OCI-LY7 (cell line): Measurements from ENCODE around the gene CACNG5. TPM values are rescaled to one million over a fixed set of nuclear protein-coding genes. Genes with fewer than 3 reads are reported as not detected.

Source experiments
- BruUV-seq: library from RNA; stranded (reverse); fragments of 400-500 nt; replicated peaks from 2 replicates; lab custom pipeline; 2021; lab: Mats Ljungman, UMichigan
- CTCF ChIA-PET: fragments of 300-600 bp; sonication (Branson Sonifier 250); formaldehyde crosslinking; loops from one replicate; lab custom pipeline; 2022; ENCODE audit warnings: antibody characterized with exemption; ENCODE audit not compliant: unreplicated experiment; lab: Charles Lee
- POLR2A ChIA-PET: fragments of 300-600 bp; sonication (Branson Sonifier 250); formaldehyde crosslinking; loops from one replicate; lab custom pipeline; 2022; ENCODE audit warnings: antibody characterized with exemption; lab: Charles Lee
- DNase-seq: peaks from one replicate; pipeline ENCODE4 v3.0.0-alpha.2; 2015; ENCODE audit warnings: low spot score
- H2AFZ ChIP-seq: fragments of 200-600 bp; sonication (generic), shearing (Covaris generic); 2 replicates; pipeline ENCODE4 v1.6.1; 2014; ENCODE audit warnings: mild to moderate bottlenecking, antibody characterized with exemption, low read length, moderate library complexity
- H3K27ac ChIP-seq: fragments of 200-600 bp; sonication (generic); 2 replicates; pipeline ENCODE4 v1.5.1; 2014; ENCODE audit warnings: mixed run types, low read depth, mild to moderate bottlenecking, moderate library complexity, low read length, inconsistent platforms; ENCODE audit not compliant: poor library complexity, severe bottlenecking
- H3K36me3 ChIP-seq: fragments of 200-600 bp; sonication (generic); 2 replicates; pipeline ENCODE4 v1.6.1; 2014; ENCODE audit warnings: mild to moderate bottlenecking, antibody characterized with exemption, low read length, moderate library complexity, mixed read lengths; ENCODE audit not compliant: insufficient read depth
- H3K4me1 ChIP-seq: fragments of 200-600 bp; sonication (generic); 2 replicates; pipeline ENCODE4 v1.5.1; 2014; ENCODE audit warnings: mild to moderate bottlenecking, low read length; ENCODE audit not compliant: insufficient read depth, poor library complexity, severe bottlenecking
- H3K4me2 ChIP-seq: fragments of 200-600 bp; sonication (generic); 2 replicates; pipeline ENCODE4 v1.6.1; 2014; ENCODE audit warnings: mild to moderate bottlenecking, low read length
- H3K4me3 ChIP-seq: fragments of 200-600 bp; sonication (generic); 2 replicates; pipeline ENCODE4 v1.5.1; 2014; ENCODE audit warnings: mild to moderate bottlenecking, low read depth, low read length; ENCODE audit not compliant: poor library complexity, severe bottlenecking
- H3K79me2 ChIP-seq: fragments of 200-600 bp; sonication (generic); 2 replicates; pipeline ENCODE4 v1.6.1; 2016; ENCODE audit warnings: low read depth, mild to moderate bottlenecking, low read length, moderate library complexity, mixed read lengths; ENCODE audit not compliant: insufficient read depth
- H3K9me2 ChIP-seq: fragments of 200-600 bp; sonication (generic); 2 replicates; pipeline ENCODE4 v1.6.1; 2016; ENCODE audit warnings: mild to moderate bottlenecking, low read length, mixed read lengths; ENCODE audit not compliant: insufficient read depth
- H3K9me3 ChIP-seq: fragments of 200-600 bp; sonication (generic); 2 replicates; pipeline ENCODE4 v1.6.1; 2014; ENCODE audit warnings: mild to moderate bottlenecking, mixed run types, low read length, mixed read lengths
- H4K20me1 ChIP-seq: fragments of 200-600 bp; sonication (generic); 2 replicates; pipeline ENCODE4 v1.6.1; 2014; ENCODE audit warnings: mild to moderate bottlenecking, antibody characterized with exemption, low read length, moderate library complexity, mixed read lengths; ENCODE audit not compliant: insufficient read depth
- EZH2phosphoT487 ChIP-seq: fragments of 200-600 bp; sonication (generic); IDR thresholded peaks from 2 replicates; pipeline ENCODE4 v1.6.1; 2018; ENCODE audit warnings: low read depth, borderline replicate concordance, mild to moderate bottlenecking, mixed run types, antibody characterized with exemption, low read length, moderate library complexity, mixed read lengths
- intact Hi-C: fragments of 100-400 bp; cut with micrococcal nuclease; formaldehyde crosslinking; loops from one replicate; pipeline ENCODE4 v1.10.0; 2022; ENCODE audit not compliant: unreplicated experiment
- total RNA-seq, 2 experiments: library from RNA; depleted of rRNA in 1 of 2; stranded (reverse); fragments of >200 nt in 1 of 2; shearing (Covaris generic) in 1 of 2; gene quantifications; 2 replicates each; pipeline ENCODE4 v1.2.3, GENCODE V29; 2014 to 2022
- TF ChIP-seq, protein P1 (sequence below): fragments of 200-600 bp; sonication (generic); conservative IDR thresholded peaks from 2 replicates; pipeline ENCODE4 v1.5.1; 2014; ENCODE audit warnings: mild to moderate bottlenecking, antibody characterized with exemption, low read length, moderate library complexity, mixed read lengths

Gene CACNG5
- total RNA-seq, 2 experiments from 2014 or later, result not detected

DNA sequence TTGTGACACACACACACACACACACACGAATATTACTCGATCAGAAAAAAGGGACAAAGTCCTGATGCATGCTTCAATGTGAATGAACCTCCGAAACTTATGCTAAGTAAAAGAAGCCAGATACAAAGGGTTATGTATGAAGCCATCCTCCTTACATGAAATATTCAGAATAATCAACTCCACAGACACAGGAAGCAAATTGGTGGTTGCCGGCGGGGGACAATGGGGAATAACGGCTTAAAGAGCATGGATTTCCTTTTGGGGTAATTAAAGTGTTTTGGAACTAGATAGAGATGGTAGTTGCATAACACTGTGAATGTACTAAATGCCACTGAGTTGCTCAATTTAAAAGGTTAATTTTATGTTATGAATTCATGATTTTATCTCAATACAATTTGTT lies 8.1 kb upstream of the CACNG5 start:
- CTCF ChIA-PET, result no interaction called here
- BruUV-seq, result no TSS peak

DNA sequence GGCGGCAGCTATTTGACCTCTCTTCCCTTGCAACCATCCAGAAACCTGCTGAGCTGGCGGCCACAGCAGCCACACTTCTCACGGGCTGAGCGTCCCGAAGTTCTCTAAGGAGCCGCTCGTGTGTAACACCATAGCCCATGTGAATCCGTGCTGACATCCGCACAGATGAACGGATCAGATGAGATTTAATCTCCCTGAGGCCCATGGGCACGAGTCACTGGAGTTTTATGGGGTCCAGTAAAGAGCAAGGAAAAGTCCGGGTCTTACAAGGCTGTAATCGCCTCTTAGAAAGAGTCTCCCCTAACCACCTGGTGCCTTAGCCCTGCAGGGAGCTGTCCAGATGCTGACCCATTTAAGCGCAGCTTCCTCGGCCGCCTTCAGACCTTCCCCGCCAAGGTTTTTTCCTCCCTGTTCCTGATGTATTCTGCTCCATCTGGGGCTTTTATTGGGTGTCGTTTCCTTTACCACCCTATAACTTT lies 5.5 kb upstream of the CACNG5 start:
- no peak for DNase-seq

More for the DNA sequence above, 8.1 kb upstream of the CACNG5 start:
- Histone ChIP-seq H3K27ac (no peak overlapping the region), H3K4me1 (no peaks in the 10 kb centered on the region), H3K9me3 (no peaks in the 10 kb centered on the region), H3K36me3 (no peaks in the 10 kb centered on the region), H4K20me1 (no peaks in the 10 kb centered on the region), H3K4me3 (no peak overlapping the region), H3K79me2 (no peaks in the 10 kb centered on the region), H3K4me2 (no peak overlapping the region), H2AFZ (no peak overlapping the region), H3K9me2 (no peaks in the 10 kb centered on the region)
- POLR2A ChIA-PET, result no interaction called here
- intact Hi-C loops, result no loop called here
- no peak for TF ChIP-seq EZH2phosphoT487
- TF ChIP-seq, protein P1, sequence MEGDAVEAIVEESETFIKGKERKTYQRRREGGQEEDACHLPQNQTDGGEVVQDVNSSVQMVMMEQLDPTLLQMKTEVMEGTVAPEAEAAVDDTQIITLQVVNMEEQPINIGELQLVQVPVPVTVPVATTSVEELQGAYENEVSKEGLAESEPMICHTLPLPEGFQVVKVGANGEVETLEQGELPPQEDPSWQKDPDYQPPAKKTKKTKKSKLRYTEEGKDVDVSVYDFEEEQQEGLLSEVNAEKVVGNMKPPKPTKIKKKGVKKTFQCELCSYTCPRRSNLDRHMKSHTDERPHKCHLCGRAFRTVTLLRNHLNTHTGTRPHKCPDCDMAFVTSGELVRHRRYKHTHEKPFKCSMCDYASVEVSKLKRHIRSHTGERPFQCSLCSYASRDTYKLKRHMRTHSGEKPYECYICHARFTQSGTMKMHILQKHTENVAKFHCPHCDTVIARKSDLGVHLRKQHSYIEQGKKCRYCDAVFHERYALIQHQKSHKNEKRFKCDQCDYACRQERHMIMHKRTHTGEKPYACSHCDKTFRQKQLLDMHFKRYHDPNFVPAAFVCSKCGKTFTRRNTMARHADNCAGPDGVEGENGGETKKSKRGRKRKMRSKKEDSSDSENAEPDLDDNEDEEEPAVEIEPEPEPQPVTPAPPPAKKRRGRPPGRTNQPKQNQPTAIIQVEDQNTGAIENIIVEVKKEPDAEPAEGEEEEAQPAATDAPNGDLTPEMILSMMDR, result no peak
- no peak for DNase-seq

GRCh38 chr17:66829883-66830282 lies 5.0 kb upstream of the CACNG5 start:
- Histone ChIP-seq H3K9me2 (no peaks in the 10 kb centered on the region), H3K4me1 (no peaks in the 10 kb centered on the region), H3K9me3 (no peaks in the 10 kb centered on the region), H3K36me3 (no peaks in the 10 kb centered on the region), H3K4me2 (no peak overlapping the region), H3K27ac (no peak overlapping the region), H3K79me2 (no peaks in the 10 kb centered on the region), H3K4me3 (no peak overlapping the region), H4K20me1 (no peaks in the 10 kb centered on the region), H2AFZ (no peak overlapping the region)
- BruUV-seq, result no TSS peak
- TF ChIP-seq EZH2phosphoT487, result no peak
- TF ChIP-seq, protein P1, result no peak
- ChIA-PET CTCF (no interaction called here), POLR2A (interaction anchor here (1.4 kb wide), 1 partner anchor 43 kb away, joined by 3 read pairs; no protein-coding TSS in a partner anchor)
- no peak for DNase-seq
- intact Hi-C loops, result no loop called here

More for the DNA sequence above, 5.5 kb upstream of the CACNG5 start:
- H3K4me3 ChIP-seq, result no peak overlapping the region
- ChIA-PET CTCF (no interaction called here), POLR2A (interaction anchor here (1.4 kb wide), 1 partner anchor 43 kb away, joined by 3 read pairs; no protein-coding TSS in a partner anchor)
- H3K36me3 ChIP-seq, result no peaks in the 10 kb centered on the region
- H3K4me1 ChIP-seq, result no peaks in the 10 kb centered on the region
- intact Hi-C loops, result no loop called here
- no peak overlapping the region for H3K27ac ChIP-seq
- no peaks in the 10 kb centered on the region for H3K9me2 ChIP-seq
- no peaks in the 10 kb centered on the region for H4K20me1 ChIP-seq
- H2AFZ ChIP-seq, result no peak overlapping the region
- H3K4me2 ChIP-seq, result no peak overlapping the region
- H3K79me2 ChIP-seq, result no peaks in the 10 kb centered on the region
- no peaks in the 10 kb centered on the region for H3K9me3 ChIP-seq
- BruUV-seq, result no TSS peak
- TF ChIP-seq EZH2phosphoT487, result no peak
- TF ChIP-seq, protein P1, result no peak
